Head of caudate nucleus (tissue), 42 donors: Measurements from ENCODE around the gene TEDC2.

ENCODE experiments used
- DNase-seq, 42 donors: peaks; one replicate each; pipeline versions ENCODE4 v3.0.0 to v3.0.0-alpha.2; 2020 to 2021; ENCODE audit warnings: mixed read lengths in 7 of 42
- intact Hi-C: fragments of 100-400 bp; cut with DNase I; formaldehyde crosslinking; loops from one replicate; pipeline ENCODE4 v1.15.0; 2022

Gene TEDC2

DNA sequence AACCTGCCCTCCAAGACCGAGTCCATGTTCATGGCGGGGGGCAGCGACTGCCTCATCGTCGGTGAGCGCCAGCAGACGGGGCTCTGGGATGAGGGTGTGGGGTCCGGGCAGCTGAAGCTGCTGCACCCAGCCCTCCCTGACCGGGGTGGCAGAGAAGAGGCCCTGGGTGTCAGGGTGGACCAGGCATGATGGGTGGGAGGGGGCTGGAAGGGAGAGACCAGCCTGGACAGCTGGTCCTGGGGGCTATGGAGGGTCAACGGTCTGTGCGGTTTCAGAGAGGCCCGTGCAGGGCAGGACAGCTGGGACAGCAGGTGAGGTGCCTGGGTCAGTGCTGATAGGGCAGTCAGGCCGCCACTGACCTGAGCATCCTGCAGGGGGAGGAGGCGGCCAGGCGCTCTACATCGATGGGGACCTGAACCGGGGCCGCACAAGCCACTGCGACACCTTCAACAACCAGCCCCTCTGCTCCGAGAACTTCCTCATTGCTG is 40.6 kb downstream of the TEDC2 start:
- DNase-seq, result no peak
- intact Hi-C loops, result loop anchor here (5.0 to 10.0 kb wide), 2 partner anchors 76 to 158 kb away; partner anchors contain the start of genes ABCA3 and CCNF

DNA sequence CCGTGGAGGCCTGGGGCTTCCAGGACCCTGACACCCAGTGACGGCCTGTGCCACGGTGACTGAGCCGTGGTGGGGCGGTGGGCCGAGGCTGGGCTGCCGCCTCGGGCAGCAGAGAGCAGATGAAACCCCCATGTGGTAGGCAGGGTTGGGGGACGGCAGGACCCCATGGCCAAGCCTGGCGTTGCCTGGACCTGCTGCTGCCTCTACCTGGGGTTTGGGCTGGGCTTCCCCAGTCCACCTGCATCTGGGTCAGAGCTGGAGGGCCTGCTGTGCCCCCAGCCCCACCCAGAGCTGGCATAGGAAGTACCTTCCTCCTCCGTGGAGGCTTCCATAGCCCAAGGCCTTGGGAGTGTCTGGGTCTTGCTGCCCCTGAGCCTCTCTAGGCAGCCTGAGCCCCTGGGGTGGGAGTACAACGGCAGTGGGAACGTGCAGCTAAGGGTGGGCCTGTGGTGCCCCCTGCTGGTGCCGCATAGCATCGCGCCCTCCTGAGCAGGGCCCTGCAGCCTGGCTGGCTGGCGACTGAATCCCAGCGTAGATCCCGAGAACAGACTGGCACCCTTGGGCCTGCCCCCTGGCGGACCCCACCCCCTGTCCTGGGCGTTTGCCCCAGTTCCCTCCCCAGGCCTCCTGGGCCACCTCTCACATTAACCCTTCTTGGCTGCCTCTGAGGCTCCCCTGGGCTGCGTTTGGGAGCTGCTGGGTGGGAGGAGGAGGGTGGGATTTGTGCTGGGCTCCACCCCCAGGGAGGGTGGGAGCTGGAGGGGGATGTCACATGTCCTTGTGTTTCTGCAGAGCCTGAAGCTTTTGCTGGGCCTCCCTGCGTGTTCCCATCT is 41.2 kb downstream of the TEDC2 start:
- DNase-seq, result peak; percentile 83 to 96 (median 91)
- intact Hi-C loops, result loop anchor here (5.0 to 10.0 kb wide), 2 partner anchors 76 to 159 kb away; partner anchors contain the start of genes ABCA3 and CCNF

DNA sequence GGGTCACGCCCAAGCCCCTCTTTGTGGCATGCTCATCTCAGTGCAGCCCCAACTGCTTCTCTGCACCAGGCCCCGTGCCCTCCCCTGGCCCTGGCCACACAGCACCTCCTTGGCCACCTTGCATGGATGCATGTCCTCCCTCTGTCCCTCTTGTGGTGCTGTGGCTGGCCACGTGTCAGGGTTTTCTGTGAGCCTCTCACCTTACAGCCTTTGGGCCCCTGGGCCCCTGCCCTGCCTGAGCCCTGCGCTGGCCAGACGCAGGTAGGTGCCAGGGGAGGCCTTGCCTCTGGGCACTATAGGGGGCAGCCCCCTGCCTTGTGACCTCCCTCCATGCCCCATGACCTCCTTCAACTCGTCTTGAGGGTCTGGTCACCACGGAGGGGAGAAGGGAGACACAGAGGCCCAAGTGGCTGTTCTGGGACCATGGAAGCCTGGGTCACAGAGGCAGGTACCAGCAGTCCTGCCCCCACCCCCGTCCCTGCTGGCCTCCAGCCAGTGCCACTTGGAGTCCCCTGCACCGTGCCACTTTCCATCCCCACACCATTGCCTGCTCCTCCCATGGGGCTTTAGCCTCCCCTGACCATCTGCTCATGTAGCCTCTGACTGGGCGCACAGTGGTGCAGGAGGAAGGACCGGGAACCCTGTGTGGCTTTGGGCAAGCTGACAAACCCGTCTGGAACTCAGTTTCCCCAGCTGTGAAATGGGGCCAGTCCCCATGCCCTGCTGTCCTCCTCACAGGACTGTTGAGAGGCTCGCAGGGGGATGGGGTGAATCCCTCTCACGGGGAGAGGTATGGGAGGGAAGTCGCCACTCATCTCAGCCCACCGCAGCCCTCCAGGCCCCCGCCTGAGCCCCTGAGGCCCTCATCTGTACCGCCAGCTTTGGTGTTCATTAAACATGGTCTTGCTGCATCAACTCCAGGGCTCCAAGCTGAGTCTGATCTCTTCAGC is 42.3 kb downstream of the TEDC2 start:
- peak in 1 of 42 donors; percentile 31 for DNase-seq
- intact Hi-C loops, result loop anchor here (5.0 to 10.0 kb wide), 2 partner anchors 77 to 160 kb away; partner anchors contain the start of genes ABCA3 and CCNF

DNA sequence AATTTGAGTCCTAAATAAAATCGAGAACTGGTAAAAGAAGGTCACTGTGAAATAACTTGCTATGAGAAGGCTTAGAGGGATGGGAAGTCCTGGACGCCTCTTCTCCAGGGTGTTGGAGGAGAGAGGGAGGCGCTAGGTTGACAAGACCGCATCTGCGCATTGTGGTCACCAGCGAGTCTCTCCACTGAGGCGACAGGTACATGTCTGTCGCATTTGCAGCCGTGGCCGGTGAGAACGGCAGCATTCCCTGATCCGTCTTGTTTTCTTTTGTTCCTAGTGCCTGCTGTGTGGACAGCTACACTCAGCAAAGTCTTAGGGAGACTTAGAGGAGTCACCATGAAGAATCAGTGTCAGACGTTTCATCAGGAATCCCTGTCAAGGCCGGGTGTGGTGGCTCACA is 45.8 kb downstream of the TEDC2 start:
- DNase-seq, result no peak
- intact Hi-C loops, result loop anchor here (10.0 kb wide), 1 partner anchor 81 kb away; the partner anchor contains the start of gene CCNF

DNA sequence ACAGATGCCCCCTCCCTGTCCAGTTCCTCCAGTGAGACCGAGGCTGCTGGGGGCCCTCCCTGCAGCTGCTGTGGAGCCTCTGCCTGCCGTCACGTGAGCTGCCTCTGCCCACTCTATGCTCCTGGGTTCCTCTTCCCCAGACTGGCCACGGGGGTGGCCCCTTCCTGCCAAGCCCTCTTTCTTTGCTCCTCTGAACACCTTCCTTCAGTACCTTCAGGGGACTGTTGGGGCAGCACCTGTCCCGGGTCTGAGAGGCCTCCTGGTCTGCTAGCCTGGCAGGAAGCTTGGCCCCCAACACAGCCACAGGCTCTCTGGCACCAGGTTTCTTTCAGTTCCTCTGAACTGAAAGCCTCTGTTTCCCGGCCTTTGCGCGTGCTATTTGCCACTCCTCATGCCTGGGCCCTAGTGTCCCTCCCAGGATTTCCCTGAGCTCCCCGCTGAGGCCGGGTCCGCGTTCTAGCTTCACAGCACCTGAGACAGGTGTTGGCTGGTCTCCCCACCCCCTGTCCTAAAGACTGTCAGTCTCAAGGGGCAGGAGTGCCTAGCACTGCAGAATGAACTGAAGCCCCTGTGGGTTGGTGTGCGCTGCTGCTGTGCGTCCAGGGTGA is 47.2 kb downstream of the TEDC2 start:
- intact Hi-C loops, result loop anchor here (10.0 kb wide), 1 partner anchor 82 kb away; the partner anchor contains the start of gene CCNF

DNA sequence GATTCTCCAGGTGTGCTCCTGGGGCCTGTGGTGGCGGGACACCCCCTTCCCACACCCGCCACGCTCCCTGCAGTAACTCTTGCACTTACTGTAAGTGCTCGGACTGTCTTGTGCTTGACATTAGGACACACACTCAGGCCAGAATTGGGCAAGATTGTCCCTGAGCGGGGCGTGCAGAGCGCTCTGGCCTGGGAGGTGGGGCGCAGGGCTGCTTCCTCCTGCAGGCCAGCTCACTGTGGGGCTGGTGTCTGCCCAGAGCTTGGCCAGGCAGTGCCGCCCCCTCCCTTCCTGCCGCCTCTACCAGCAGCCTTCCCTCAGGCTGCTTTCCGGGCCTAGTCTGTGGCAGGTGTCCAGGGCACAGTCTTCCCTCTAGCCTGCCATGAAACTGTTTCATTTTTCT is 47.8 kb downstream of the TEDC2 start:
- intact Hi-C loops, result loop anchor here (10.0 kb wide), 1 partner anchor 83 kb away; the partner anchor contains the start of gene CCNF
- DNase-seq, result peak in 9 of 42 donors; percentile 42 to 72 (median 54)

More for the DNA sequence above, 47.2 kb downstream of the TEDC2 start:
- peak in 7 of 42 donors; percentile 35 to 59 (median 52) for DNase-seq

DNA sequence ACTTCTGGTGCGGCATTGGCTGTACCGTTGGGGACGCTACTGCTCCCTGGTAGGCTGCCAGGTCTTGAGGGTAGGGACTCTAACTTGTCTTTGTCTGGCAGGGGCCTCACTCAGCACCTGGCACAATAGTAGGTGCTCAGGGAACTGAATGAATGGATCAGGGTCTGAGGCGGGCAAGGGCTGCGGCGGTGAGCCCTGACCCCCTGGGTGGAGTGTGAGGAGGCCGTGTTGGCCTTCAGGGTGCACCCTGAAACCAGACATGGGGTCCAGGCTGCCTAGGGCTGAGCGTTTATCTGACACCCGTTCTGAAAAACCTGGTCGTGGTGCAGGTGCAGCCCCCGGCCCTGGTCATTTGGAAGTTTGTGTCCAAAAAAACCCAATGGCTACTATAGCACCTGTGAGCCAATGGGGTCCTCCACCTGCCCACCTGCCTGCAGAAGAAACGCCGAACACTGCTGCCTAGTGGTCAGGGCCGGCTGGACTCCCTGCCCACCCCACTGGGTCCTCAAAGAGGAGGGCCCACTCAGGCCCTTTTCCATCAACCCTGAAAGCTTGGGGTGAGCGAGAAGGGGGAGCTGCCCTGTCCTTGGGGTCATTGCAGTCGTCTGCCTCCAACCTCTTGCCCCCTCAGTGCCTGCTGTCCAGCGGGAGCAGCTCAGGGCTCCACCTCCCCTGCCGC is 49.0 kb downstream of the TEDC2 start:
- intact Hi-C loops, result loop anchor here (10.0 kb wide), 1 partner anchor 84 kb away; the partner anchor contains the start of gene CCNF
- no peak for DNase-seq

DNA sequence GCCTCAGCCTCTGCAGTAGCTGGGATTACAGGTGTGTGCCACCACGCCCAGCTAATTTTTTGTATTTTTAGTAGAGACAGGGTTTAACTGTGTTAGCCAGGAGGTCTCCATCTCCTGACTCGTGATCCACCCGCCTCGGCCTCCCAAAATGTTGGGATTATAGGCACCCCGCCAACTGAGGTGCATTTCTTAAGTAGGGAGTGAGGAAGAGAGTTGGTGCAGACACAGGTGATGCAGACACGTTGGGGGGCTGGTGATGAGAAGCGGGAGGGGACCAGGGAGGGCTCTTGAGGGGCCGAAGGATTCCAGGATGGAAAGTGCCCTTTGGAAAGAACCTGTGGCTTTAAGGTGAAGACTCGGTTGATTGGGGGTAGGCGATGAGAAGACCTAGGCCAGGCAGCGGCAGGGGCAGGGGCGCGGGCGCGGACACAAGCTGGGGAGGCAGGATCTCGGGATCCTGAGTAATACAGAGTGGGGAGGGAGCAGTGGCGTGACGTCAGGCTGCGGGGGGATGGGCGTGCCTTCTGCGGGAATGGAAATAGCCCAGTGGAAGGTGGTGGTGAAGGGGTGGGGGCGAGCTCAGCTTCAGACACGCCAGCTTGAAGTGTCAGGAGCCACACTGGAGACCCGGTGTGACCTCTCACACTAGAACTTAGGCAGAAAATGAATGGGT is 51.4 kb downstream of the TEDC2 start:
- DNase-seq, result peak in 41 of 42 donors; percentile 63 to 90 (median 78)
- intact Hi-C loops, result no loop called here

DNA sequence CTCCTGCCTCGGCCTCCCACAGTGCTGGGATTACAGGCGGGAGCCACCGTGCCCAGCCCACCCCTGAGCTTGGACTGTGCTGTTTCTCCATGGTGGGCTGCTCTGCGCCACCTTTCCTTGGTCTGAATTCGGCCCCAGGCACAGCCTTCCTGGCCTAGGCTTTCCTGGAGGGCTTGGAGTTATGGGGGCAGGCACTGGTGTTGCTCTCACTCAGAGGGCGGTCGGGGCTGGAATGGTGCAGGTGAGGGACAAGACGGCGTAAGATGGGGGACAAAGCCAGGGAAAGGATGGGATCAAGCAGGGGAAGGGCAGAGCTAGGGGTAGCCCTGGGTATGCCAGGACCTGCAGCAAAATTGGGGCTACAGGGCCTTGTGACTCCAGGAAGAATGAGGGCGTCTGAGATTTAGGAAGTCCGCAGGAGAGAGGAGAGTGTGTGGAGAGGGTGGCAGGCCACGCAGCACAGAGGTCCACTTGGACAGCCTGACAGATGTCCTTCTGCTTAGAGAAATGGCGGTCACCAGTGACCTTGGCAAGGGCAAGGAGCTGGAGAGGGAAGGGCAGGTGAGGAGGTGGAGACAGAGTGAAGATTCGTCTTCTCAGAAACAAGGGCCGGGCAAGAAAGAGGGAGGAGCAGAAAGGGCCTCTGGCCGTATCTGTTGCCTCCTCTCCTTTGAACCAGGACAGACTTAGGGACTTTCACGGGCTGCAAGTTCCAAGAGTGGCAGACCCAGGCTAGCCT is 52.3 kb downstream of the TEDC2 start:
- no peak for DNase-seq
- intact Hi-C loops, result no loop called here

DNA sequence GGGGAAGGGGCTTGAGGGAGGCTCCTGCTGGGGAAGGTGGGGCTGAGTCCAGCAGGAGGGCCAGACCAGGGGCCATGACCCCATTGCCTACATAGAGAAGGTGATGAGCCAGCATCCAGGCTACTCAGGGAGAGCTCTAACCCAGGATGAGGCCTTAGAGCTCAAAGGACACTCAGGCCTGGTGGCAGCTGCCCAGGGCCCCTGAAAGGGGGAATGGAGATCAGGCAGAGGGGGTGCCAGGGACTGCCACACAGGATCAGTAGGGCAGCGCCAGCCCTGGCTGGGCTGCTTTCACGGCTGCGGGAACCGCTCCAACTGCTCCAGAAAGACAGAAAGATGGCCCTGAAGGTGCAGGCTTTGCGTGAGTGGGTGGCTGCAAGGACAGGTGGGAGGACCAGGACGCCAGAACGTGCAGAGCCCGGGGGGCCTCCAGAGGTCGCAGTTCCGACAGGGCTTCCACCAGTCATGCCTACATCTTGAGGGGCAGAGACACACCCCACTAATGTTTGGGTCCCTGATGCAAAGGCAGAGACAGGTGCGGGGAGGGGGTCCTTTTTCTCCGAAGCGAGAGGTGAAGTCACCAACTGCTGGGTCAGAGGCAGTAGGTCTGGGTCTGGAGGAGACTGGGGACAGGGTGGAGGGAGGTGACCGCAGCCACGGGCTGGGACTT is 53.0 kb downstream of the TEDC2 start:
- DNase-seq, result peak in 1 of 42 donors; percentile 45
- intact Hi-C loops, result no loop called here

DNA sequence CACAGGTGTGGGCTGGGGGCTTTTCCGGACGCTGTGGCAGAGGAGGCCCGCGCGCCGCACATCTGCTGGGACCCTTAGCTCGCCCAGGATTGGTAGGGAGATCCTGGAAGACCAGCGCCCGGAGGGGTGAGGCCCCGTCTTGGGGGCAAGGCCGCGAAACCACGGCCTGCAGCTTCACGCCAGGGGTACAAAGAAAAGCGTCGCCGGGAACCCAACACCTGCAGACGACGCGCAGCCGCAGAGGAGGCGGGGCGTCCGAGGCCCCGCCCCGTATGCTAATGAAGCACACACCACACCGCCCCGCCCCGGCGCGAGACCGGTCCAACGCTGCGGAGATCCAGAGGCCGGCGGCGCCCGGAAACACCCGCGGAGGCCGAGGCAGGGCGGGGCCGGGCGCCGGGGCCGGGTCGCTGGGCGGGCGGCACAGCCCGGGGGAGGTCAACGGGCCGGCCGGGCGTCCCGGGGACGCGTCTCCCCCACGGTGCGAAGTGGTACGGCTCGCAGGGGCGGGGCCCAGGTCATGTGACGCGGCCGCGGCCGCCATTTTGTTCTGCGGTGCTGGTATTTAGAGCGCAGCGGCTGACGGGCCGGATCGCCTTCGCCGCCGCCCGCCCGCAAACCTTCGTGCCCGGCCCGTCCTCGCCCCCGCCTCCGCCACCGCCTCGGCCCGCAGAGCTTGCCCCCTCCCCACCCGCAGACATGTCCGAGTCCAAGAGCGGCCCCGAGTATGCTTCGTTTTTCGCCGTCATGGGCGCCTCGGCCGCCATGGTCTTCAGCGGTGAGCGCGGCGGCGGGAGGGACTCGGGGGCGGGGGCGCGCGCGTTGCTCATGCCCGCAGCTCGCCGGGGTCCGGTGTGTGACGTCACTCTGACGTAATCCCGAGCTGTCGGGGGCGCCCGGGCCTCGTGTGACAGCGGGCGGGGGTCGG is 53.8 kb downstream of the TEDC2 start, which contains the start of gene ATP6V0C:
Gene ATP6V0C (plus strand): TSS at position 548 of the 928 bp plus-strand sequence. CDS start 152 bp downstream, at position 700.
- intact Hi-C loops, result no loop called here
- DNase-seq, result peak; percentile 86 to 96 (median 93)
